Lung microvascular endothelial cell (primary cell): ENCODE results near the gene KDM5B. TPM values are rescaled to one million over a fixed set of nuclear protein-coding genes. Genes with fewer than 3 reads are reported as not detected.
"Not testable (repeated sequence)": the region's sequence is repeated elsewhere in the genome, so short reads cannot be mapped to it uniquely, and the experiment has no call there.

Experiments used
- DNase-seq, 2 donors: peaks; one replicate each; pipeline versions ENCODE4 v3.0.0 to v3.0.0-alpha.2; 2010; ENCODE audit warnings: low read depth in 2 of 2
- total RNA-seq: library from RNA; depleted of rRNA; stranded (reverse); fragments of >200 nt; gene quantifications from 2 replicates; pipeline ENCODE4 v1.2.1, GENCODE V29; 2014

Gene KDM5B
- total RNA-seq, 1 donor from 2014 or later, result 54.0 TPM

DNA sequence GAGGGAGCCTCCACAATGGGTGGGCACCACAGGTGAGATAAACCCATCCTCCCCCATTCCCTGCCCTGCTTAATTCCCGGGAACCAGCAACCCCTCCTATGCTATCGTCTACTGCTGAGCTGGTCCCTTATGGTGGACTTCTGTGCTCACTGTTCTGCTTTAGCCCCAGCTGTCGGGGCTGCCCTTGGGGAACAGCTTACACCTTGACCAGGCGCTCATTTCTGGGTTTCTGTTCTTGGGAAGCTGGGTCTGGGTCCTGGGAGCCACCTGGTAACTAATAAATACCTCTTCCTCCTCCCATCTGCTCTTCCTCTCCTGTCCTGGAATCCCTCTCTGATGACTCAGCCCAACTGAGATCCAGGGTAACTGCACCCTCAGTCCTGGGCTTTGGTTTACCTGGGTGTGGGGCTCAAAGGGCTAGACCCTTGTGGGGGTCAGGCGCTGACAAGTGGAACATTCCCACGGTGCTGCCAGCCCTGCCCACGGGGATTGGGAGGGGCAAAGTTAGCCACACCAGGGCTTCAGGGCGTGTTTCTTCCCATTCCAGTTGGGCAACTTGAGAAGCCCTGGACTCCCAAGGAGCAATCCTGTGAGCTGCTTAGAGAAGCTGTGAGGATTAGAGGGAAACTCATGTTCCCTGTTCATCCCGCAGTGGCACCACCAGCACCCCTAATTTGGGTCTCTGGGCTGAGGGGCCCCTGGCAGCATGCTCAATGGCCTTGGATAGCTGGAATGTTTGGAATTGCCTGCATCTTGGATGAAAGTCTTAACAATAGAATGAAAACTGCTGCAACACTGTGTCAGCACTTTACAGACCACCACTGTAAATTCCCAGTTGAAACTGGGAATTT is 4.2 kb upstream of the KDM5B start:
- no peak for DNase-seq

DNA sequence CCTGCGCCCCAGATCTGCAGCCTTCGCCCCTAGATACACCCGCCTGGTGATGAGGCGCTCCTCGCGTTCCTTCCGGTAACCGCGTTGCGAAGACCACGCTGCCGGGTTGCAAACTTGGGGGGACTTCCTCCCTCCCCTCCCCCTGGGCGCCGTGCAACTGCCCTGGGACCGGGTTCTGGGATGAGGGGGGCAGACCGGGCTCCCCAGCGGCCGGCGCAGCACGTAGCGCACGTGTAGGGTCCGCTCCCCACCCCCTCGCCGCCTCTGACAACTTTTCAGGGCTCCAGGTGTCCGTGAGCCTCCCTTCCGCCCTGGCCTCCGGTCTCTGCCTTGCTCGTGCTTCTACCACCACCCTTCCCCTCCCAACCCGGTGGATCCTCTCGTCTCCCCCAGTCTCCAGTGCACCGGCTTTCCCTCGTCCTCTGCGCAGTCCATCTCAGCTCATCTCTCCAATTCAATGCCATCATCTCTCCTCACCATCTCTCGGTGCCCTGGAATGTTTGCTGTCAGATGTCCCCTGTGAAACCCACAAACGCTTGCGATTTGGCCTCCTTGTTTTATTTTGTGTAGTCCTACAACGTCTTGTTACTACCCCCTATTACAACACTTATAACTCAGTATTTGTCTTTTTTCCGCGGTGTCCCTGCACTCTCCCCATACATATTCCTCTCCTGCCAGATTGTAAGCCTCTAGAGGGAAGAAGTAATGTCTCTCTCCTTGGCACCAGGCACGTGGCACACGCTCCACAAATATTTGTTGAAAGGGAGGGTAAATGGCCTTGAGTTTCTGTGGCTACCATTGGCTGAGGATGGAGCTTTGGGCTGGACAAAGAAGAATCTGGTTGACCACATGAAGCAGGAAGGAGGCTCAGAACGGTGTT is 3.3 kb upstream of the KDM5B start:
- DNase-seq, result peak in 1 of 2 donors; percentile 14

DNA sequence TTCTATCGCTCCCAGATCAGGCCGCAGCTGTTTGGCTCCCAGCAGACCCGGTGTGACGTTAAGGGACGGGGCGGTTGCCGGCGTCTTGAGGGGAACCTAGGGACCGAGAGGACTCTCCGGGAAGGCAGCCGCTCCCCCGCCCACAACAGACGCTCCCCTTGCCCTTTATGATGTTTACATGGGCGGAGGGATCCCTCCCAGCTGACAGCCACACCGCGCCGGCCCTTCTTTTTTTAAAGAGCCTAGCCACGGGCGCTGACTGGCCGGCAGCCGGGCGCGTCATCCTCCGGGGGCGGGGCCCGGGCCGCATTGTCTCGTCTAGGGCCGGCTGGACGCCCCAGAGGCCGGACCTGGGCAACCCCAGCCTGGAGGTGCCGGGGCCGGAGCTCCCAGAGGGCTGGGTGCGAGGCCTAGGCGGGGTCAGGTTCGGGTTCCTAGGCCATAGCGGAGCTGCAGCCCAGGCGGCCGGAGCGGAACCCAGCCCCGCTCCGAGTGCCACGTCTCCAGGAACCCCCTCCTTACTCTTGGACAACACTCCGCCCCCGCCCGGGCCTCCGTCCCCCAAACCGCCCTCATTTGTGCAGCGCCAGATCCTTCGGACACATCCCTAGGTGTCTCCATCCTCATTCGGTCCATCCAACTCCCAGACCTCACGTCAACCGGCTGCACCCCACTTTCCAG is 2.5 kb upstream of the KDM5B start, which contains the start of gene PCAT6:
Gene PCAT6, plus strand, starts transcription at position 340 of the 681 bp plus-strand sequence.
- peak; percentile 95 to 96 for DNase-seq

DNA sequence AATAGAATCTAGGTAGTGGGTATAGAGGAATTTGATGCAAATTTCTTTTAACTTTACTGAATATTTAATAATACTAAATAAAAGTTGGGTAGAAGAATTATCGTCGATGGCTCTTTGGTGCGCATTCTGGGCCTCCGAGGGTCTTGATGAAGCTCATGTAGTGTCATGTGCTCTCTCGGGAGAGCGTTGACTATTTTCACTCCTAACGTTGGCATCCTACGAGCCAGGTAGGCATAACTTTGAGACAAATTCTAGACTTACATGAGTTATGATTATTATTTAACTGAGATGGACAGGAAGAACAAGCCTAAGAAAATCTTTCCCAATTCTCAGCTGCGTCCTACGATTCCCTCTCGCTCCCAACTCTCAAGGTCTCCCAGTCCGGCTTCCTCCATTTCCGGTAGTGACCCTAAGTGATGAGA is 2.0 kb upstream of the KDM5B start:
- no peak for DNase-seq

DNA sequence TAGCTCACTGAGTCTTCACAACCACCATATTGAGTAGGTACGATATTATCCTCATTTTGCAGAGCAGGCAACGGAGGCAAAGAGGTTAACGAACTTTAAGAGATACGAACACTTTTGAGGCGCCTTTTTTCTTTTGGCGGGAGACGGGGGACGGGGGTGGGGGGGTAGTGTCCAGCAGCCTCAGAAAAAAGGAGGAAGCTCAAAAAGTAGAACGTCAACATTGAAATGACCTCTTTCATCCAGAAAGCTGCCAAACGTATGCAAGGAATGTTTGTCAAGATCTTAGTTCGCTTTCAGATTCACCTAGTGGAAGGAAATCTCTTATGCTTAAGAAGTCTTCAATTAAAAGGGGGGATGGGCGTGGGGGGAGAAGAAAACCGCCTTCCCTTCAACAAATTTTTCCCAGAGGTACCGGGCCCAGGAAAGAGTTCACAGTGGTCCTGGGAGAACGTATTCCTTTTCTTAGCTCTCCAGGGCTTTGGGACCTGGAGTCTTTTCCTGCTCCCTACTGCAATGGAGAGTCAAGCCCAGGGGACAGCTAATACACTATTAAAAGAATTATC is 1.5 kb upstream of the KDM5B start:
- no peak for DNase-seq

DNA sequence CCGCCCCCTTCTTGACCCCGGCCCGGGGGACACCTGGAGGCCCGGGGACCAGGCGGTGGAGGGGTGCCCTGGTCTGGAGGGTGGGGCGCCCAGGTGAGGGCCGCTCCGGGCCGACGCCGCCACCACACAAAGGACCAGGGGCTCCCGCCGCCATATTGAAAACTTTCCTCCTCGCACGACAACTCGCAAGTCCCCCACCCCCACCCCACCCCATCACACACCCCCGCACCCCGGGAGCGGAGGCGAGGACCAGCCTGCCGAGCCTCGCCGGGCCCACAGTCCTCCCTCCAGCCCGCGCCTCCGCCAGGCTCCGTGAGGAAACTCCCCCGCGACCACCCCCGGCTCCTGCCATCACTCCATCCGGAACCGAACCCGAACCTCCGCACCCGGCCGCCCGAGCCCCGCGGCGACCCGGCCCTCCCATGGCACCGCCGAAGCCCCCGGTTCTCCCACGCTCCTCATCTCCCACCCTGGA is 733 bp downstream of the KDM5B start:
- DNase-seq, result peak; percentile 16 to 29

DNA sequence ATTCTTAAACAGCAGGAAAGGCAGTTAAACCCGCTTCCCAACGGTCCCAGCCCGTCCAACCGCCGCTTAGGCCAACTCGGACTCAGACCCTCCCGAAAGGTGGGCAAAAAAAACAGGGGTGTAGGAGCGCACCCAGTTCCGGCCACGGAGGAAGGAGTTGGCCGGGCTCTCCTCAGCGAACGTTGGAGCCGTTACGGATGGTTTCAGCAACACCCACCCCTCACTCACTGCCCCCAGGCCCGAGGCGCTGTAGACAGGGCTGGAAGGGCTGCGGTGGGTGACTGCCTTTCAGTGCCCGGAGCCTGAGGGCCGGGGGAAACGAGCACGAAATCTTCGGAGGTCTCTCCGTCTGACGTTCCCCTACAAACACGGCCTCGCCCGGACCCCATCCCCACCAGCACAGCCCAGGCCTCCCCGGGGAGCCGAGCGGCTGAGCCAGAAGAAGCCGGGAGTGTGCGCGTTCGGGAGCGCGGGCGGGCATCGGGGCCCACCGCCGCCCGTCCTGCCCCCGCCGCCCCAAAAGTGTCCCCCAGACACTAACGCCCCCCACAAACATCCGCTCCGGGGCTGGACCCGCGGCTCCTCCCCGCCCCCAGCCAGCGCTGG is 1.3 kb downstream of the KDM5B start:
- DNase-seq, result peak; percentile 14 to 19

DNA sequence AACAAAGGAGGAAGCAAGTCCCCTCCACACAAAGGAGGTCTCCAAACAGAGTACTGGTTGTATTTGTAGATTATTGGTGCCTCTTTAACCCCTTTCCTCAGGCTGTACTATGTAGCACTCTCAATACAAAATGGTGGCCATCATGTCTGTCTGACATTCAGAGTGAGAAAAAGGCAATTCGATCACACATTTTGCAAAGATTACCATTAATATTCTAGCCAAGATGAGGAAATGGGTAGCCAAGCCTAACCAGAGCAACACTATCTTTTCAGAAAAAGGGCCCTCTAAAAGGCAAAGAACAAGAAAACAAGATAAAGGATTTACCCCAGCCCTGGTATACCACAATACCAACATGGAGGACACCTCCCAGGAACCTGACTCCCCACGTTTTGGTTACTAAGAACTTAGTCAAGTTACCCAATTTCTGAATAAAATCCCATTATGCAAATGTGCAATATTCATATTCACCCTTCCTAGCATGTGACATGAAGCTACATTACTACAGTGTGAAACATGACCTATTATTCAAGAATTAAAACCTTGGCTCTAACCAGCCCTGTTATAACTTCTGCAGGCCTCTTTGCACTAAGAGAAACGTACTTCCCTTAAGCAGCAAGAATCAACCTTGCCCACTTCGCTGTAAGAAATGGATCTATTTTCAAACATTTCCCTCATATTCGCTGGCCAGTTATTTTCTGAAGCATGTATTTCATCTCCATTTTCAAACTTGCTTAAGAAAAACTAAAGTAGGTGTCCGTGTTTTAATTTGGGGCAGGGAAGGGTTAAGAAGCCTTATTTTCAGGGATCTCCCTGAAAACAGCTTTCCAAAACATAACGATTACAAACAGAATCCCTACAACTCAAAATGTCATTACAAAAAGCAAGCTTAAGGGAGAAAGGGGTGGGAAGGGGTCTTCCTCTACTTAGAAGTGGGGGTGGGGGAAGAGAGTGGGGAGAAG is 2.1 kb downstream of the KDM5B start:
- peak; percentile 13 to 20 for DNase-seq

DNA sequence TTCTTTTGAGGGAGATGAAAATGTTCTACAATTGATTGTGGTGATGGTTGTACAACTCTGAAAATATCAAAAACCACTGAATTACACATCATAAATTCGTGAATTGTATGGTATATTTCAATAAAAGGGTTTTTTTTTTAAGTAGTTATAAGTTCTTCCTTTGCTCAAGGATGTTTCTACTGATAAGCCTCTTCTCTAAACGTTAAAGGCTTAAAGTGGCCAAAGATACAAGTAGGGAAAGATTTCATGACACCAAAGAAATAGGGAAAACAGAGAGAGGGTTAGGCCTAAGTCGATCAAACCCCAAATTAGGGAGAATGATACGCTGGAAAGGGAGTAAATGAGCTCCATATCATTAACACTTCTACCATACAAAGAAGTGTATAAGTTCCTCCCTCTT is 4.1 kb downstream of the KDM5B start:
- no peak for DNase-seq

DNA sequence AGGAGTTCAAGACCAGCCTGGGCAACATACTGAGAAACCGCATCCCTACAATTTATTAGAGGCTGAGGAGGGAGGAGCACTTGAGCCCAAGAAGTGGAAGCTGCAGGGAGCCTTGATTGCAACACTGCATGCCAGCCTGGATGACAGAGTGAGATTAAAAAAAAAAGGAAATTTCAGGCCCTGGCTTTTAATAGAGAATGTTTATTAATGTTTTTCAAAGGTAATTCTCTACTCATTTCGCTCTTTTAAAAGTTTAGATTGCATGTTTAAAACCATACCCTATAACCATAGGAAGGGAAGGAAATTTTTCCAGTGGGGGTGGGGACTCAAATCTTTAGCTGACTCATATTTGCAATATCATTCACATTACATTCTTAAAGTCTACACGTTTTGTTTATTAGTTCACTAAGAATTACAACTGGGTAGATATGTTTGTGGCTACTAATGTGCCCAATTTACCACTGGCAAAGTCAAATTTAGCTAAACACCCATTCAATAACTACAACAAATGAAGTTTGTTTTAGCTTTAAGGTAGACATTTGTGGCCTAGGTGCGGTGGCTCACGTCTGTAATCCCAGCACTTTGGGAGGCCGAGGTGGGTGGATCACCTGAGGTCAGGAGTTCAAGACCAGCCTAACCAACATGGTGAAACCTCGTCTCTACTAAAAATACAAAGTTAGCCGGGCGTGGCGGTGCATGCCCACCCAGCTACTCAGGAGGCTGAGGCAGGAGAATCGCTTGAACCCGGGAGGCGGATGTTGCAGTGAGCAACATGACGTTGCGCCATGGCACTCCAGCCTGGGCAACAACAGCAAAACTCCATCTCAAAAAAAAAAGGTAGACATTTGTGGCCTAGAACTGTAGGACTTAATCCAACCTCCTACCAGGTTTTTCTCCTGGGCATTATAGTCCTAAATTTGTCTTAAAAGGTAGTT is 5.0 kb downstream of the KDM5B start:
- DNase-seq, result no peak

DNA sequence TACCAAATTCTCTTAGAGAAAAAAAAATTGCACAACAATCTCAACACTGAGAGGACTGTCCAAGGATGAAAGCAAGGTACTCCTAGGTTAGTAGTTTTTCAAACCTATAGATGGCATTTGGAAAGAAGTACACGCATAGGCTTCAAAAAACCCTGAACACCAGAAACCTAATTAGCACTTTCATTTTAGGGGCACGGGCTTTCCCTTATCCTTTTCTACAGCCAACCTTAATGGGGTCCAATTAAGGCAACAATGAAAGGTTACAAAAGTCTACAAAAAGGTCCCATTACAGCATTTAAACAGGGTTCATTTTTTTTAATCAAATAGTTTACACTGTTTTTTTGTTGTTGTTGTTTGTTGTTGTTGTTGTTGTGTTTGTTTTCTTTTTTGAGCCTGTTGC is 6.2 kb downstream of the KDM5B start:
- DNase-seq, result no peak

DNA sequence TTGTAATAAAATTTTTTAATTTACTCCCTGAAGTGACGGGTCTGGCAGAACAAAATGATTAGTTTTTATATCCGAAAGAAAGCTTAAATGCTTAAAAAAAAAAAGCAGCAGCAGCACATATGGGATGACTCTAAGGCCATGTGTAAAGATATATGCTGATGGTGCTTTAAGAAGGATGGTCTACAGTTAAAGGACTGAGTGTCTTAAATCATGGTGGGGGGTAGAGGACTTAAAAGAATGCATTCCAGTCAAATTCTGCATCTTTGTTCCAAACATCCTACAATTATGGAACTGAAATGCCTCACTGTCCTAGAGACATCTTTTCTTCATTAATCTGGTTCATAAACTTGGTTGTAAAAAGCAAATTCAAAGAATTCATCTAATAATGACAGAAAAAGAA is 7.0 kb downstream of the KDM5B start:
- DNase-seq, result no peak

DNA sequence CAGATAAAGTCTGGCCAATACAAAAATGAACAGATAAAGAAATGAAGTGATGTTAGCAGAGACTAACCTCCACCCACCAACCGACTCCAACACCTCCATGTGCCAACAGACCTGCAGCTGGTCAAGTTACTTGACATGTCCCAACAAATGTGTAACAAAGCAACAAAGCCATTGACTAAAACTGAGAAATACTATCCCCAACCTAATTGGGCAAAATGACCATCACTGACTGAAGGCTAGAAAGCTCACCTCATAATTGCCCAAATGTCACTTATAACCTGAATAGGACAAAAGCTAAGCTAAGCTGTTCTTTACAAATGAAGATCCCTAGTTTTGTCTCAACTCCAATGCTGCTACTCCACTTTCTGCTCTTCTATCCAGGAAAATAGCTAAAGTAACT is 7.5 kb downstream of the KDM5B start:
- DNase-seq, result no peak

DNA sequence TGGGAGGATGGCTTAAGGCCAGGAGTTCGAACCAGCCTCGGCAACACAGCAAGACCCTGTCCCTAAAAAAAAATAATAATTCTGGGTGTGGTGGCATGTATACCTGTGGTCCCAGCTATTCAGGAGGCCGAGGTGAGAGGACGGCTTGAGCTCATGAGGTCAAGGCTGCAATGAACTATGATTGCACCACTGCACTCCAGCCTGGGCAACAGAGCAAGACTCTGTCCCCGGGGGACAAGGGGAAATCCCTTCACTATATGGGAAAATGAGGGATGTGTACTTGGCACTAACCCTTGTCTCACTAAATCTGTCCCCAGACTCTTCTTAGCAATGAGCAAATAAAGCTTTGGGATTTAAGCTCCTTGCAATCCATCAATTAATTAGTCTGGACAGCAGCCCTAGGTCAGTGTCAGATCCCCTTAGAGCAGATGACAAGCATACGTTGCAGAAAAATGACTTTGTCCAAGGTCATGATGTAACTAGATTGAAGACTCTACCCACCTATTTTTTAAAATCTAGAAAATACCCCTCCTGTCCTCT is 9.4 kb downstream of the KDM5B start:
- no peak for DNase-seq

DNA sequence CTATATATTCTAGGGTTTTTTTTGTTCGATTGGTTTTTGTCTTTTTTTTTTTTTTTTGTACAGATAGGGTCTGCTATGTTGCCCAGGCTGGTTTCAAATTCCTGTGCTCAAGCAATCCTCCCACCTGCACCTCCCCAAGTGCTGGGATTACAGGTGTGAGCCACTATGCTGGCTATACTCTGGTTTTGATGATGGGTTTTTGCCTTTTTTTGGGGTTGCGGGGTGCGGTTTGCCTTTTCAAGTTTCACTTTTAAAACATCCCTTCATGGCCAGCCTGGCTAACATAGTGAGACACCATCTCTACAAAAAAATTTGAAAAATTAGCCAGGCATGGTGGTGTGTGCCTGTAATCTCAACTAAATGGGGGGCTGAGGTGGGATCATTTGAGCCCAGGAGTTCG is 10.0 kb downstream of the KDM5B start:
- no peak for DNase-seq

DNA sequence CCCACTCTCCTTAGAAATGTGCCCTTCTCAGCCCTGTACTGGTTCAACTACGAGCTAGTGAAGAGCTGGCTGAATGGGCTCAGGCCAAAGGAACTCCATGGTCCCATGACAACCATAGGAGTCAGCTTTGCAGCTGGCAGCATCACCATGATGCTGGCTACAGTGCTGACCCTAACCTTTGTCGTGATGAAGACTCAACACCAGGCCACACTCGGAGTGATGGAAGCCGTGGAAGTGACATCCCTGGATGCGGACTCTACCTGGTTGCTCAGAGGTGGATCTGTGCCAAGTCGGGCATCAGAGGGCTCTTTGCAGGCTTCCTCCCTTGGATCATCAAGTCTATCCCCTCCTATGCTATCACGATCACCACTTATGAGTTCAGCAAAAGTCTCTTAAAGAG is 11.6 kb downstream of the KDM5B start:
- no peak for DNase-seq

DNA sequence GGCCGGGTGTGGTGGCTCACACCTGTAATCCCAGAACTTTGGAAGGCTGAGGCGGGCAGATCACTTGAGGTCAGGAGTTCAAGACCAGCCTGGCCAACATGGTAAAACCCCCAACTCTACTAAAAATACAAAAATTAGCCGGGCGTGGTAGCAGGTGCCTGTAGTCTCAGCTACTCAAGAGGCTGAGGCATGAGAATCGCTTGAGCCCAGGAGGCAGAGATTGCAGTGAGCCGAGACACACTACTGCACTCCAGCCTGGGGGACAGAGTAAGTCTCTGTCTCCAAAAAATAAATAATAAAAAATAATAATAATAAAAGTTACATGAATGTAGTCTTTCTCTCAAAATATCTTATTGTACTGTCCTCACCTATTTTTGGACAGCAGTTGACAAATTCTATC is 13.3 kb downstream of the KDM5B start:
- DNase-seq, result not testable (repeated sequence)

DNA sequence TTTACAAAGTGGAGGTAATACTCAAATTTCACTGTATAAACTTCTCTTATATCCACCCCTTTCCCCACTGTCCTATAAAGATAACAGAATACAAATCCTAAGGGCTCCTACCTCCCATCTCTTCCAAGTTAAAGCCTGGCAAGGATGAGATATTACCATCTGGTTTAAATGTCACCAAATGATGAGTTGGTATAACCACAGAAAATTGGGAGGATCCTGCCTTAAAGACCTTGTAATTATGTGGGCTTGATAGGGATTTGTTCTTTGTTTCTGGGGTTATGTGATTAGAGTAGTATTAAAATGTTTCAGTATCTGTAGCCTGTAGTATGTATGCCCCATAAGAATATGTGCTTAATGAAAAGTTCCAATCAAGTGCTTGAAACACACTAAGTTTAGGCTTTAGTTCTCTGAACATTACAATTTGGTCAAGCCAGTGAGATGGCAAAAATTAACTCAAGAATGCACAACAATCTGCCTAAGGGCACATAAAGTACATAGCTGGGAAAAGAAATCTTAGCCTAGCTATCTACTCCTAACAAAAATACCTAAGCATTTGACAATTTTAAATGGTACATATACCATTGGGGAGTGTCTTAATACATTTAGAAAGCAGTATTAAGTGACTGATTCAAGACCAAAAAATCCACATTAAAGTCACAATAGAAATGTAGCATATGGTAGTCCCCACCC is 14.0 kb downstream of the KDM5B start:
- DNase-seq, result no peak
